Nephron (organoid): Measurements from ENCODE around the gene ARHGEF16.

ENCODE experiments used
- H3K27ac Mint-ChIP-seq, 3 experiments: 2 replicates each; pipeline ENCODE4 v1.8.0; 2020; ENCODE audit warnings: mixed read lengths in 3 of 3, mild to moderate bottlenecking in 2 of 3, moderate library complexity in 1 of 3
- H3K27me3 Mint-ChIP-seq: 2 replicates; pipeline ENCODE4 v1.8.0; 2021; ENCODE audit warnings: low read depth, mild to moderate bottlenecking, moderate library complexity, mixed read lengths
- H3K36me3 Mint-ChIP-seq: 2 replicates; pipeline ENCODE4 v1.8.0; 2020; ENCODE audit warnings: low read depth, mixed read lengths
- H3K4me1 Mint-ChIP-seq: 2 replicates; pipeline ENCODE4 v1.8.0; 2020; ENCODE audit warnings: mixed read lengths
- H3K4me3 Mint-ChIP-seq, 3 experiments: 2 replicates each; pipeline ENCODE4 v1.8.0; 2020; ENCODE audit warnings: mild to moderate bottlenecking in 3 of 3, mixed read lengths in 3 of 3, moderate library complexity in 2 of 3
- H3K9me3 Mint-ChIP-seq: 2 replicates; pipeline ENCODE4 v1.8.0; 2020; ENCODE audit warnings: mixed read lengths
- TF ChIP-seq, protein P1 (sequence below), 3 experiments: fragments of 200-600 bp; sonication (generic); IDR thresholded peaks; one replicate each; pipeline ENCODE4 v1.5.0; 2021; ENCODE audit warnings: antibody characterized with exemption in 3 of 3; ENCODE audit not compliant: unreplicated experiment in 3 of 3

Gene ARHGEF16

GRCh38 chr1:3507636-3508275 lies 53.3 kb downstream of the ARHGEF16 start:
- Mint-ChIP-seq H3K4me3 (no peak overlapping the region), H3K36me3 (peaks cover 4% of the 10 kb centered on the region), H3K27ac (no peak overlapping the region), H3K27me3 (no peaks in the 10 kb centered on the region), H3K4me1 (no peaks in the 10 kb centered on the region), H3K9me3 (no peaks in the 10 kb centered on the region)
- TF ChIP-seq, protein P1, sequence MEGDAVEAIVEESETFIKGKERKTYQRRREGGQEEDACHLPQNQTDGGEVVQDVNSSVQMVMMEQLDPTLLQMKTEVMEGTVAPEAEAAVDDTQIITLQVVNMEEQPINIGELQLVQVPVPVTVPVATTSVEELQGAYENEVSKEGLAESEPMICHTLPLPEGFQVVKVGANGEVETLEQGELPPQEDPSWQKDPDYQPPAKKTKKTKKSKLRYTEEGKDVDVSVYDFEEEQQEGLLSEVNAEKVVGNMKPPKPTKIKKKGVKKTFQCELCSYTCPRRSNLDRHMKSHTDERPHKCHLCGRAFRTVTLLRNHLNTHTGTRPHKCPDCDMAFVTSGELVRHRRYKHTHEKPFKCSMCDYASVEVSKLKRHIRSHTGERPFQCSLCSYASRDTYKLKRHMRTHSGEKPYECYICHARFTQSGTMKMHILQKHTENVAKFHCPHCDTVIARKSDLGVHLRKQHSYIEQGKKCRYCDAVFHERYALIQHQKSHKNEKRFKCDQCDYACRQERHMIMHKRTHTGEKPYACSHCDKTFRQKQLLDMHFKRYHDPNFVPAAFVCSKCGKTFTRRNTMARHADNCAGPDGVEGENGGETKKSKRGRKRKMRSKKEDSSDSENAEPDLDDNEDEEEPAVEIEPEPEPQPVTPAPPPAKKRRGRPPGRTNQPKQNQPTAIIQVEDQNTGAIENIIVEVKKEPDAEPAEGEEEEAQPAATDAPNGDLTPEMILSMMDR (IDR thresholded peaks at IDR 0.05; ENCODE audit: unreplicated experiment in 3 of 3) = no peak

DNA sequence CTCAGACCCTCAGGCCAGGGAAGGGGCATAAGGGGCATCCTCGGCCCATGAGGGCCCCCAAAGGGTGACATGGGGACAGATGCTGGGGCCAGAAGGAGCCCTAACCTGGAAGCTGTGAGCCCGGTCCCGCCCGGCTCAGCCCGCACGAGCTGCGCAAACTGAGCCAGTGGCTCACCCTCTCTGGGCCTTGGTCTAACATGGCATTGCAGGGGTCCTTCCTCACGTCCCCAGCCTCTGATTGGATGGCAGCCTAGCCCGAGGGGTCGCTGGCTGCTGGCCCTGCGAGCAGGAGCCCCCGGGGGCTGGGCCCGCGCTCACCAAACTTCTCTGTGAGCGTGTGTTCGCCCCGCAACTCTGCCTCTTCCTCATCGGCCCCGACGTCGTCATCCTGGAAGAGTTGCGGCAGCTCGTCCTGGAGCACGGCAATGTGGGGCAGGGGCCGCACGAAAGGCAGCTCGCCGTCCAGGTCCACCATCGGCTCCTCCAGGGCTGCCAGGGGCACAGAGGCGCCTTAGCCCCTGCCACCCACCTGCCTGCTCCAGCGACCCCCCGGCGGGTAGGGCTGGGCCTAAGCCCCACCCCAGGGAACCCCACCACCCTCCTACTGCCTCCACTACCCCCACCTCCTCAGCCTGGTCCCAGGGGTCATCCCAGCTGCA lies 54.4 kb downstream of the ARHGEF16 start:
- TF ChIP-seq, protein P1 (IDR thresholded peaks at IDR 0.05; ENCODE audit: unreplicated experiment in 3 of 3) = no peak
- Mint-ChIP-seq H3K9me3 (no peaks in the 10 kb centered on the region), H3K27ac (no peak overlapping the region), H3K36me3 (peaks cover 4% of the 10 kb centered on the region), H3K4me3 (no peak overlapping the region), H3K27me3 (no peaks in the 10 kb centered on the region), H3K4me1 (no peaks in the 10 kb centered on the region)

DNA sequence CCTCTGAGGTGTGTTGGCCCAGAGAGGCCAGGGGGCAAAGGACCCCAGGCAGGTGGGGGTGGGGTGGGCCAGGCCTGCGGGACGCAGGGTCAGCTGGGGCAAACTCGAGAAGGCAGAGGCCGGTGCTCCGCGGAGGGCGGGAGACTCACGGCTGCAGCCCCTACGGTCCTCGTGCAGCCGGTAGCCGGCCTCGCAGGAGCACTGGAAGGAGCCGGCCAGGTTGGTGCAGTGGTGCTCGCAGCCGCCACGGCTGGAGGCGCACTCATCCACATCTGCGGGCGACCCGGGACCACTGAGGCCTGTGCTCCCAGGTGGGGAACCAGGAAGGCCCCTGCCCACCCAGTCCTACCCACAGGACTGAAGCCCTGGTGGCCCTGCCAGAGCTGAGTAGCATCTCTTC lies 55.3 kb downstream of the ARHGEF16 start:
- H3K4me3 Mint-ChIP-seq = no peak overlapping the region

GRCh38 chr1:3510136-3510955 lies 55.9 kb downstream of the ARHGEF16 start:
- TF ChIP-seq, protein P1 (IDR thresholded peaks at IDR 0.05; ENCODE audit: unreplicated experiment in 3 of 3) = no peak
- no peaks in the 10 kb centered on the region for H3K9me3 Mint-ChIP-seq
- peaks cover 4% of the 10 kb centered on the region for H3K36me3 Mint-ChIP-seq
- no peaks in the 10 kb centered on the region for H3K4me1 Mint-ChIP-seq
- no peak overlapping the region for H3K4me3 Mint-ChIP-seq
- no peaks in the 10 kb centered on the region for H3K27me3 Mint-ChIP-seq
- no peak overlapping the region for H3K27ac Mint-ChIP-seq

More for the DNA sequence above, 55.3 kb downstream of the ARHGEF16 start:
- Mint-ChIP-seq H3K4me1 (no peaks in the 10 kb centered on the region), H3K36me3 (peaks cover 4% of the 10 kb centered on the region), H3K9me3 (no peaks in the 10 kb centered on the region), H3K27ac (no peak overlapping the region), H3K27me3 (no peaks in the 10 kb centered on the region)
- TF ChIP-seq, protein P1 (IDR thresholded peaks at IDR 0.05; ENCODE audit: unreplicated experiment in 3 of 3) = no peak

- H3K4me1 Mint-ChIP-seq = no peaks in the 10 kb centered on the region
- no peak overlapping the region for H3K27ac Mint-ChIP-seq
- H3K27me3 Mint-ChIP-seq = no peaks in the 10 kb centered on the region
- TF ChIP-seq, protein P1 (IDR thresholded peaks at IDR 0.05; ENCODE audit: unreplicated experiment in 3 of 3) = no peak
- peaks cover 4% of the 10 kb centered on the region for H3K36me3 Mint-ChIP-seq
- H3K9me3 Mint-ChIP-seq = no peaks in the 10 kb centered on the region
- H3K4me3 Mint-ChIP-seq = no peak overlapping the region
Measured at GRCh38 chr1:3510956-3511250, 56.4 kb downstream of the ARHGEF16 start.
